Kidney (tissue), 14 donors: ENCODE measurements around the gene NDUFS1. TPM values are rescaled to one million over a fixed set of nuclear protein-coding genes. Genes with fewer than 3 reads are reported as not detected.

Source experiments
- DNase-seq, 5 donors: peaks; one replicate each; pipeline ENCODE4 v3.0.0-alpha.2; 2013 to 2020
- FAIRE-seq: peaks from 2 replicates; lab custom pipeline; 2012; peaks lifted over from hg19 to GRCh38; lab: Jason Lieb, UNC
- H3K27ac ChIP-seq, 2 donors: one replicate each; pipeline ENCODE4 v1.7.0; 2013; ENCODE audit warnings: low read depth in 2 of 2, low read length in 2 of 2, inconsistent platforms in 1 of 2
- H3K27me3 ChIP-seq: one replicate; pipeline ENCODE4 v1.7.1; 2013; ENCODE audit warnings: low read length, inconsistent platforms; ENCODE audit not compliant: control insufficient read depth, insufficient read depth
- H3K36me3 ChIP-seq, 3 donors: one replicate each; pipeline versions ENCODE4 v1.7.0 to v1.7.1; 2013; ENCODE audit warnings: low read length in 3 of 3, control low read depth in 1 of 3, inconsistent platforms in 1 of 3; ENCODE audit not compliant: insufficient read depth in 3 of 3, control insufficient read depth in 2 of 3
- H3K4me1 ChIP-seq, 3 donors: one replicate each; pipeline versions ENCODE4 v1.7.0 to v1.7.1; 2013; ENCODE audit warnings: low read length in 3 of 3, inconsistent platforms in 1 of 3, low read depth in 1 of 3; ENCODE audit not compliant: control insufficient read depth in 2 of 3, insufficient read depth in 2 of 3
- H3K4me3 ChIP-seq, 3 donors: one replicate each; pipeline versions ENCODE4 v1.7.0 to v1.8.1; 2013; ENCODE audit warnings: low read length in 3 of 3, control low read depth in 1 of 3, inconsistent platforms in 1 of 3
- H3K9ac ChIP-seq, 3 donors: one replicate each; pipeline versions ENCODE4 v1.7.0 to v1.7.1; 2013; ENCODE audit warnings: low read length in 3 of 3, control low read depth in 1 of 3, inconsistent platforms in 1 of 3
- H3K9me3 ChIP-seq, 3 donors: one replicate each; pipeline versions ENCODE4 v1.7.0 to v1.7.1; 2013; ENCODE audit warnings: low read length in 3 of 3, control low read depth in 1 of 3, inconsistent platforms in 1 of 3; ENCODE audit not compliant: control insufficient read depth in 2 of 3, insufficient read depth in 1 of 3
- intact Hi-C: fragments of 100-400 bp; cut with DNase I; formaldehyde crosslinking; loops from one replicate; pipeline ENCODE4 v1.11.1; 2022
- polyA plus RNA-seq: library from polyadenylated mRNA; stranded (reverse); fragments of 350-450 nt; fragmentation: Illumina TruSeq; extraction: RNeasy Lipid Tissue Mini Kit (QIAGEN cat#74804); gene quantifications from one replicate; pipeline ENCODE4 v1.2.3, GENCODE V29; 2014; ENCODE audit warnings: low read depth, low replicate concordance; ENCODE audit not compliant: insufficient read depth
- total RNA-seq: library from RNA; stranded (reverse); fragmentation: NEBNext Ultra II Directional; extraction: Animal tissue kit (Norgen Biotek cat#: 25700); gene quantifications from one replicate; pipeline ENCODE4 v1.2.1, GENCODE V29; 2021
- TF ChIP-seq, protein P1 (sequence below): IDR thresholded peaks from 3 replicates; pipeline ENCODE4 v1.5.1; 2012; ENCODE audit warnings: mild to moderate bottlenecking, moderate library complexity, borderline replicate concordance; ENCODE audit not compliant: insufficient read depth; ENCODE audit errors: extremely low read depth
- donor health status: control.
- donor health status: control.
- donor health status: control.
- donor health status: control.
- donor health status: control.
- donor health status: DM: yes; HTN: yes; CAD: no.
- donor health status: Normal renal cell carcinoma (clear cell type).

NDUFS1 gene
- total and polyA plus RNA-seq, 2 donors from 2014 or later: 67.6 to 97.2 TPM

DNA sequence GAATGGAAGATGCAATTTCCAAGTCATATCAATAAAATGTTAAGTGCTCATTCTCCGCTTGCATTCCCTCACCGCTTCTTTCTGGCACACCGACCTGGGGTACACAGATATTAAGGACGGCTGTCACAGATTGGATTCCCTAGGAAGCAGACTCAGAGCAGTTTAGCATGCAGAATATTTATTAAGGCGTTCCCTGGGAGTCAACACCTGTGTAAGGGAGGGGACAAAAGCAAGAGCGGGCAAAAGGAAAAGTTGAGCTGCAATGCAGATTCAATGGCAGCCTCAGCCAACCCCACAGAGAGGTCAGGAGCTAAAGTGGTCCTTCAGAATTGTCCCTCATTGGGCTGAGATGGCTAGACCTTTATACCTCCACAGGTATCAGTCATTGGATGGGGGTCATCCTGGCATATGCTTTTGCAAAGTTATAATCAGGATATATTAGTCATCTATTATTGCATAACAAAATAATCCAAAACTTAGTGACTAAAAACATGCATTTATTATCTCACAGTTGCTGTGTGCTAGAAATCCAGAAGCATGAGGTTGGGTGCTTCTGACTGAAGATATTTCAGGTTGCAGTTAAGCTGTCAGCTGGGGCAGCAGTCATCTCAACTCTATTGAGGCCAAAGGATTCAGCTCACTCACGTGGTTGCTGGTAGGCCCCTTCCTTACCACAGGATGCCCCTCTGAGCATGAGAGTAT lies 46.2 kb downstream of the NDUFS1 start:
- Histone ChIP-seq H3K27ac (no peak overlapping the region), H3K4me1 (no peaks in the 10 kb centered on the region), H3K9ac (no peak overlapping the region), H3K27me3 (no peaks in the 10 kb centered on the region), H3K36me3 (peaks cover 0 to 3% (median 0%) of the 10 kb centered on the region in 3 donors), H3K9me3 (no peaks in the 10 kb centered on the region), H3K4me3 (no peak overlapping the region)
- FAIRE-seq (no peak), DNase-seq (no peak)
- intact Hi-C loops: no loop called here
- TF ChIP-seq, protein P1, sequence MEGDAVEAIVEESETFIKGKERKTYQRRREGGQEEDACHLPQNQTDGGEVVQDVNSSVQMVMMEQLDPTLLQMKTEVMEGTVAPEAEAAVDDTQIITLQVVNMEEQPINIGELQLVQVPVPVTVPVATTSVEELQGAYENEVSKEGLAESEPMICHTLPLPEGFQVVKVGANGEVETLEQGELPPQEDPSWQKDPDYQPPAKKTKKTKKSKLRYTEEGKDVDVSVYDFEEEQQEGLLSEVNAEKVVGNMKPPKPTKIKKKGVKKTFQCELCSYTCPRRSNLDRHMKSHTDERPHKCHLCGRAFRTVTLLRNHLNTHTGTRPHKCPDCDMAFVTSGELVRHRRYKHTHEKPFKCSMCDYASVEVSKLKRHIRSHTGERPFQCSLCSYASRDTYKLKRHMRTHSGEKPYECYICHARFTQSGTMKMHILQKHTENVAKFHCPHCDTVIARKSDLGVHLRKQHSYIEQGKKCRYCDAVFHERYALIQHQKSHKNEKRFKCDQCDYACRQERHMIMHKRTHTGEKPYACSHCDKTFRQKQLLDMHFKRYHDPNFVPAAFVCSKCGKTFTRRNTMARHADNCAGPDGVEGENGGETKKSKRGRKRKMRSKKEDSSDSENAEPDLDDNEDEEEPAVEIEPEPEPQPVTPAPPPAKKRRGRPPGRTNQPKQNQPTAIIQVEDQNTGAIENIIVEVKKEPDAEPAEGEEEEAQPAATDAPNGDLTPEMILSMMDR: no peak

DNA sequence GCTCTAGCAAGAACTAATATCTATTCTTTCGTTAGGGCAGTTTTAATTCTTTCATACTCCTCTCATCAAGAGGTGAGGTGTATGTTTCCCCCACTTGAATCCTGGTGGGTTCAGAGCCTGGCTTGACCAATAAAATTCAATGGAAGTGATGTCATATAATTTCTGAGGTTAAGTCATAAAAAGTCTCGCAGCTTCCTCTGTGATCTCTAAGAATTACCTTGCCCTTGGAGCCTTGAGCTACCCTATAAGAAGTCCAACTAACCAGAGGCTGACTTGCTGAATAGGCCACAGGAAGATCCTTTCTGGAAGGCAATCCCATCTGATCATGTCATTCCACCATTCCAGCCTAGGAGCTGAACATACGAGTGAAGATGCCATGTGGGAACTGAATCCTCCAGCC lies 47.1 kb downstream of the NDUFS1 start:
- Histone ChIP-seq H3K9me3 (no peaks in the 10 kb centered on the region), H3K27me3 (no peaks in the 10 kb centered on the region), H3K4me3 (no peak overlapping the region), H3K27ac (no peak overlapping the region), H3K9ac (no peak overlapping the region), H3K4me1 (no peaks in the 10 kb centered on the region), H3K36me3 (peaks cover 0 to 3% (median 0%) of the 10 kb centered on the region in 3 donors)
- intact Hi-C loops: no loop called here
- TF ChIP-seq, protein P1: no peak
- no peak for FAIRE-seq
- no peak for DNase-seq

DNA sequence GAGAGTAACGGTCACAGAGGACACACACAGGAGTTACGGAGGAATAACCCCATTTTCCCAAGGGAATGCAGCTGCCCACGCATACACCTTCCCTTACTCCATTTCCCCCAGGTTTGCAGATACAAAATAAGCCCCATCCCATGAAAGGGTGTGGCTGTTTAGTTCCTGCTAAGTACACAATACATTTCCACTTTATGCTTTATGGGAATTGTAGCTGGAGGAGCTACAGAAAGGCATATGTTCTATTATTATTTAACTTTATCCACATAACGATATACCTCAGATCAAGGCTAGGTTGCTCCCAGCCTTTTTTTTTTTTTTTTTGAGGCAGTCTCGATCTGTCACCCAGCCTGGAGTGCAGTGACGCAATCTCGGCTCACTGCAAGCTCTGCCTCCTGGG lies 50.5 kb downstream of the NDUFS1 start:
- FAIRE-seq (no peak), DNase-seq (no peak)
- H3K9me3 ChIP-seq: no peaks in the 10 kb centered on the region
- H3K27me3 ChIP-seq: no peaks in the 10 kb centered on the region
- no peak overlapping the region for H3K4me3 ChIP-seq
- TF ChIP-seq, protein P1: no peak
- H3K4me1 ChIP-seq: no peaks in the 10 kb centered on the region
- H3K36me3 ChIP-seq: peaks cover 0 to 3% (median 0%) of the 10 kb centered on the region in 3 donors
- no peak overlapping the region for H3K9ac ChIP-seq
- H3K27ac ChIP-seq: no peak overlapping the region
- intact Hi-C loops: no loop called here
